Stimulated activated CD8-positive, alpha-beta memory T cell treated with anti-CD3 and anti-CD28 coated beads, Interleukin-15, amount 100 ng/mL, for 24 hours (primary cell): ENCODE measurements around the gene DOC2A.
"Not testable (repeated sequence)": the region's sequence is repeated elsewhere in the genome, so short reads cannot be mapped to it uniquely, and the experiment has no call there.

Source experiments
- DNase-seq: peaks from one replicate; pipeline ENCODE4 v3.0.0-alpha.2; 2020; ENCODE audit warnings: low read depth

The DOC2A gene

DNA sequence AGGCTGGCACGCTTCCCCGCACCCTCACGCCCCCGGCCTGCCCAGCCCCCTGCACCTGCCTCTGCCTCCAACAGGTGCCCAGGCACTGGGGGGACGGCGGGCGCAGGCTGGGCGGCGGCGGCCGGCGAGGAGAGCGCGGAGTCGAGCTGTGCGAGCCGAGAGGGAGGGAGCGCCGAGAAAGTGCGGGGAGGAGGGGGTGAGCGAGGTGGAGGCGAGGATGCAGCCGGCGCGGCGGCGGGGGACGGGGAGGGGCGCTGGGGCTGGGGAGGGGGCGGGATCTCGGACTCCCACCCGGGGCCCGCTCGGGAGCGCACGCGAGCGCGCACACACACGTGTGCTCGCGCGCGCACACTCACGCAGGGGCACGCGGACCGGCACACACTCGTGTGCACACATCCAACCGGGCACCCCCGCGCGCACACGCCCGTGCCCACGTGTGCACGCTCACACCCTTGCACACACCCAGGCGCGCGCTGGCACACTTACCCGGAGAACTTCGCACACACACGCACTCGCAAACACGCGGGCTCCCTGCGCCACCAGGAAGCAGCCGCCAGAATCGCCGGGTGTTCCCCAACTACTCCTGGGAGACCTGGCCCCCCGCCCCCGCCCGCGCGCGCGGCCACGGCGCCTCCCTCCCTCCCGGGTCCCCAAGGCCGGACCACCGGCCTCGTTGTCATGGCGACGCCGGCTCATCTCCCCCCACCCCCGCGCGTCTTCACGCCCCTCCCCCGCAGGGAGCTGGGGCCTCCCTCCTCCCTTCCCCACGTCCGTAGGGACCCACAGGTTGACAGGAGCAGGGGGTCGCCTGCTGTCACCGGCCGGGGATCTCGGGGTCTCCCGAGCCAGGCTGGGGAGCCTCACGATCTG lies at the start of gene DOC2A:
TSS of gene DOC2A (minus strand) at position 184 of the 870 bp plus-strand sequence. CDS start 805 bp downstream, outside the sequence.
- no peak for DNase-seq

GRCh38 chr16:30060346-30060745 lies 49.5 kb upstream of the DOC2A start:
- no peak for DNase-seq

DNA sequence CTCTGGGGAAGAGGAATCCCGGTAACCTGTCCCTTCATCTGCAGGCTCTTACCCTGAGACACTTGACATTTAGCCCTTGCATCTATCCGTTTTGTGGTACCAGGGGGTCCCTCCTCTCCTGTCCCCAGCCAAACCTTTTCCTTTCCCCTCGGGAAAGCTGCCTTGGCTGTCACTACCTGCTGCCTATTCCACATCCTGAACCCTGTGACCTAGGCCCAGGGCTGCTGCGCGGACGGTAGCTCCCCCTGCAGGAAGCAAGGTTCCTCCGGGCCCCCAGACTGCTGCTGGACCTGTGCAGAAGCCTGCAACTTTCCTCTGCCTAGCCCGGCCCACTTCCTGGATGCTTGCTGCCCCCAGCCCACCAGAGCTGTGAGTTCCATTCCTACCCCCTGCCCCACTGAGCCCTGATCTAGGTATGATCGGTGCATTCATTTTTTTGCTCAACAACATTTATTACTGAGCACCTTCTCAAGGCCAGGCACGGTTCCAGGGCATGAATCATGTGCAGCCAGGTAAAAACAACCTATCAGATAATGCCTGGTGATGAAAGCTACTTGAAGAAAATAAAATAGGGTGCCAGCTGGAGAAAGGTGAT lies 44.2 kb upstream of the DOC2A start:
- DNase-seq, result no peak

- no peak for DNase-seq
Observed at GRCh38 chr16:30054451-30054850, 43.6 kb upstream of the DOC2A start.

- DNase-seq, result no peak
Observed at GRCh38 chr16:30053376-30054015, 42.7 kb upstream of the DOC2A start.

DNA sequence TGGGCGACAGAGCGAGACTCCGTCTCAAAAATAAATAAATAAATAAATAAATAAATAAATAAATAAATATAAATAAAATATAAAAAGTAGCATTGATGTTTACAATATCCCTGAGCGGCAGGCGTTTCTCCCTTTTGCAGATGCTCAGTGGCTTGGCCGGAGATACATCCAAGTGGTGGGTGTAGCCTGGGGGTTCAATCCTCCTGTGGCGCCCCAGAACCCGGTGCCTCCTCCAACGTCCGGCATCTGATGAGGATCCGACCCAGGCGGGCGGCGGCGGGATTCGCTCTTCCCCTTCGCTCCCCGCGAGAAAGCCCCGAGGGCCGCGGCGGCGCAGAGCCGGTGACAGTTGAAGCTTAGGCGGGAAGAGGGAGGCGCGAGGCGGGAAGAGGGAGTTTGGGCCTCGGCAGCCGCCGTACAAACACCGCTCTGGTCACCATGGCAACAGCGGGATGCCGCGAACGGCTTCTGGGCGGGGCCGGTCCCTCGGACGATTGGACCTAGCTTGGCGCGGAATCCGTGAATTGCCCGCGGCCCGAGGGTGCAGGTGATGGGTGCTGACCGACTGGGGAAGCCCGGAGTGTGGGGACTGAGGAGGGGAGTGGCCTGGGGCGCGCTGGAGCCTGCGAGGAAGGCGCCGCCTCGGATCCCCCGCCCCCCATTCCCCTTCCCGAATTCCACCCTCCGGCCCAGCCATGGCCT lies 42.0 kb upstream of the DOC2A start:
- DNase-seq, result peak; percentile 94

GRCh38 chr16:30051518-30051917 lies 40.7 kb upstream of the DOC2A start:
- no peak for DNase-seq

- no peak for DNase-seq
Observed at GRCh38 chr16:30049871-30050270, 39.0 kb upstream of the DOC2A start.

- DNase-seq, result no peak
Observed at GRCh38 chr16:30046588-30046987, 35.8 kb upstream of the DOC2A start.

GRCh38 chr16:30046178-30046577 lies 35.4 kb upstream of the DOC2A start:
- DNase-seq, result no peak

DNA sequence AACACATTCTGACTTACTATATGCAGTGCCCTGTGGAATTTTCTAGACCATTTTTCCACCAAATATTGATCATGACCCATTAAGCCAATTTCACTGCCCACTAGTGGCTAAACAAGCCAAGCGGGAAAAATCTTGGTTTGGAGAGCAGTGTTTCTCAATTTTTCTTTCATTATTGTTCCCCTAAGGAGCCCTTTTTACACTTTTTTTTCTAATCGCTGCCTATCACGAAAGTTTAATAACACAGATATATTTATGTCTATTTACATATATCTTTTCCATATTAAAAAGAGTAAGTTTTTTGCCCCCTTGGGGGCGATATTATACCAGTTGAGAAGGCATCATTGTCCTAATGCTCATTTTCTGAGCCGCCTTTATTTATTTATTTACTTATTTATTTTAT lies 31.0 kb upstream of the DOC2A start:
- no peak for DNase-seq

- not testable (repeated sequence) for DNase-seq
Observed at GRCh38 chr16:30040690-30041089, 29.9 kb upstream of the DOC2A start.

DNA sequence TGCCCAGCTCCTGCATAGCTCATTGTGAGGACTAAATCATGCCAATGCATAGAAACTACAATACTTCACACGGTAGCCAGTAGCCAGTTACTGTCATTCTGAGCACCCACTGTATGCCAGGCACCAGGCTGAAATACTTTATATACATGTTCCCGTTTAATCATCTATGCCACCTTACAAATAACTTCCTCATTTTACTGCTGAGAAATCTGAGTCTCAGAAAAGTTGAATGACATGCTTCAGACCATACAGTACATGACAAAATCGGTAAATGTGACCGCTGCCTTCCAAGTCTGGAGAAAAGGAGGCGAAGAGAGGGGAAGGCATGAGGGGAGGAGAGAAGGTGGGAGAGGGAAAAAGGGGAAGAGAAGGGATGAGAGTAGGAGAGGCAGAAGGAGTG lies 29.4 kb upstream of the DOC2A start:
- DNase-seq, result no peak

GRCh38 chr16:30033270-30033669 lies 22.4 kb upstream of the DOC2A start:
- no peak for DNase-seq

DNA sequence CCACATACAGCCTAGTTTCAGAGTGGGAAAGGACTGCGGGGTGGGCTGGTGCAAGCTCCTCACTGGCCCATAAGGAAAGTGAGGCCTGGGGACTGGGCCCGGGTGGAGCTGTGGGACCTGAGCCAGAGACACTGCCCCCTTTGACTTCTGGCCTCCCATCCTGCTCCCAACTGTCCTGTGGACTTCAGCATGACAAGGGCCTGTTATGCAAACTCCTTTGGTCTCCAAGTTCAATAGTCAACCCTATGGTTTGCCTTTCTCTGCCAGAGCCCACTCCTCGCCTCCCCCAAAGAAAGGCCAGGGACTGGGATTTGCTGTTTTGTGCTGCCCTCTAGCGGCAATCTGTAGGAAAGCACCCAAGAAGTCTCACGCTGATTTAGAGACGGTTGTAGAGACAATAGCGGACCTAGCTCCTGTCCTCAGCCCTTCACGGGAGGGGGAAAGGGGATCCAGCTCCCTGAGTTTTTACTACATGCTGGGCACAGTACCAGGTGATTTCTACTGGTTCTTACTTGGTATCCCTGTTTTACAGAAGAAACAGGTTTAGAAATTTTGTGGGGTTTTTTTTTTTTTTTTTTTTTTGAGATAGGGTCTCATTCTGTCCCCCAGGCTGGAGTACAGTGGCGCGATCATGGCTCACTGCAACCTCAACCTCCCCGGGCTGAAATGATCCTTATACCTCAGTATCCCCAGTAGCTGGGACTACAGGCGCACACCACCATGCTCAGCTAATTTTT lies 21.4 kb upstream of the DOC2A start:
- DNase-seq, result no peak

GRCh38 chr16:30031477-30031918 lies 20.7 kb upstream of the DOC2A start:
- no peak for DNase-seq

DNA sequence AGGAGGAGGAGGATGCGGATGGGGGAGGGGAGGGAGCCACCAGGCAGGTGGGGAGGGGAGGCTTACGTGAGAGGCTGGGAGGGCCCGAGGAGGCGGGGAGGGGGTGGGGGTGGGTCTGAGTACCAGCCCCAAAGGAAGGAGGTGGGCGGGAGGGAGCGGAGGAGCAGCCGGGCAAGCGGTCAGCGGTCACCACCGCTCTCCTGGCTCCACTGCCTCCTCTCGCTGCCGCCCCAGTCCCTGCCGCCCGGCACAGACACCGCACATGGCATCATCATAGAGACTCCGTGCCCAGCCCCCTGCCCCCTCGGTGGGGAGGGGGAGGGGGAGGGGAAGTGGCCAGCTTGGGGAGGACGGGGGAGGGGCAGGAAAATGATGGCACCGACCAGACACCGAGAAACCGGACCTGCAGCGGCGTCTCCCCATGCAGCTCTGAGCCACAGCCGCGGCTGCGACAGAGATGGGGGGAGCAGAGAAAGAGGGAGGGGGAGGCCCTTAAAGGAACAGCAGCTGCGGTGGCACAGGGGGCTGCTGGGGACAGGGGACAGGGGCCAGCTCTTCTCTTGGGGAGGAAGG lies 20.1 kb upstream of the DOC2A start, which contains the start of gene TLCD3B:
TSS of gene TLCD3B (minus strand) at position 431 of the 573 bp plus-strand sequence. CDS start 744 bp downstream, outside the sequence.
- DNase-seq, result no peak

- no peak for DNase-seq
Observed at GRCh38 chr16:30030011-30030685, 19.3 kb upstream of the DOC2A start.

DNA sequence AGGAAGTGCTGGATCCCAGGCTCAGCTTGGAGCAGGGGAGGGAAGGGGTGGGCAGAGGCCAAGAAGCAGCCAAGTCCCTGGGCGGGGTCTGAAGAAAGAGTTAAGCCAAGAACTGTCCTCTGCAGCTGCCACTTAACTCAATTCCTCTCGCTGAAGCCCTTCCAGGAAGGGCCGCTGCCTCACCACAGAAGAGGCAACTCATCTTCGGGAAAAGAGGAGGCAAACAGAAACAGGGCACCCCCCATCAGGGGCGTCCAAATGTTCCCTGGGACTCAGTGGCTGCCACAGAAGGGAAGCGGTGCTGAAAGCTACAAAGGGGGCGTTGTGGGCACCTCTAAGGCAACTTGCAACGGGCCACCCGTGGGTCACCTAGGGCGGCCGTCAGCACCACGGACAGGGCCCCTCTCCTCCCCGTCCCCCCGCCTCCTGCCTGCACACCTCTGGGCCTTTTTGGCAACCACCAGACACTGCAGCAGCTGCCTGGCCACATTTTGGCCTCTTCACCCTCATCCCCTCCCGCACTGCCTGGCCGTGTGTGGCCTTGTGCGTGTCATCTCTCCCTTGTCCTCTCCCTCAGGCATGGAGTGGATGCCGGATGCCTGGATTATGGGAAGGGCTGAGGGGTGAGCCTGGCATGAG lies 17.7 kb upstream of the DOC2A start:
- DNase-seq, result no peak
